Astrocyte (in vitro differentiated cells and primary cell): Measurements from ENCODE around the gene XCR1. TPM values are rescaled to one million over a fixed set of nuclear protein-coding genes. Genes with fewer than 3 reads are reported as not detected.

Source experiments
- DNase-seq: peaks from one replicate; pipeline ENCODE4 v3.0.0-alpha.2; 2010; ENCODE audit warnings: low read depth
- FAIRE-seq: peaks from 2 replicates; lab custom pipeline; 2011; peaks lifted over from hg19 to GRCh38; lab: Jason Lieb, UNC
- H2AFZ ChIP-seq: 2 replicates; pipeline ENCODE4 v1.6.0; 2012; ENCODE audit warnings: low read depth, low read length, inconsistent platforms
- H3K27ac ChIP-seq: 2 replicates; pipeline ENCODE4 v1.5.1; 2011; ENCODE audit warnings: low read depth, low read length, inconsistent platforms
- H3K27me3 ChIP-seq: 2 replicates; pipeline ENCODE4 v1.6.0; 2011; ENCODE audit warnings: low read length, inconsistent platforms; ENCODE audit not compliant: insufficient read depth
- H3K36me3 ChIP-seq: 2 replicates; pipeline ENCODE4 v1.5.1; 2011; ENCODE audit warnings: low read length, inconsistent platforms; ENCODE audit not compliant: insufficient read depth
- H3K4me1 ChIP-seq: 2 replicates; pipeline ENCODE4 v1.5.1; 2011; ENCODE audit warnings: low read length, inconsistent platforms; ENCODE audit not compliant: insufficient read depth
- H3K4me2 ChIP-seq: 2 replicates; pipeline ENCODE4 v1.6.0; 2012; ENCODE audit warnings: low read length, inconsistent platforms
- H3K4me3 ChIP-seq: 2 replicates; pipeline ENCODE4 v1.5.1; 2011; ENCODE audit warnings: low read depth, mild to moderate bottlenecking, low read length, inconsistent platforms; ENCODE audit not compliant: insufficient read depth
- H3K79me2 ChIP-seq: 2 replicates; pipeline ENCODE4 v1.6.0; 2012; ENCODE audit warnings: mild to moderate bottlenecking, low read length, inconsistent platforms; ENCODE audit not compliant: insufficient read depth
- H3K9ac ChIP-seq: 2 replicates; pipeline ENCODE4 v1.6.0; 2012; ENCODE audit warnings: mild to moderate bottlenecking, low read length, inconsistent platforms
- H3K9me3 ChIP-seq: 2 replicates; pipeline ENCODE4 v1.5.1; 2012; ENCODE audit warnings: low read depth, mild to moderate bottlenecking, low read length, inconsistent platforms; ENCODE audit not compliant: insufficient read depth
- H4K20me1 ChIP-seq: 2 replicates; pipeline ENCODE4 v1.6.0; 2012; ENCODE audit warnings: low read length, inconsistent platforms; ENCODE audit not compliant: insufficient read depth
- H3K27ac Mint-ChIP-seq: one replicate; pipeline ENCODE4 v1.8.0; 2021; ENCODE audit warnings: mild to moderate bottlenecking, mixed read lengths; ENCODE audit not compliant: unreplicated experiment
- H3K27me3 Mint-ChIP-seq: one replicate; pipeline ENCODE4 v1.8.0; 2021; ENCODE audit warnings: low read depth, mixed read lengths; ENCODE audit not compliant: unreplicated experiment
- H3K36me3 Mint-ChIP-seq: one replicate; pipeline ENCODE4 v1.8.0; 2021; ENCODE audit warnings: low read depth, mixed read lengths; ENCODE audit not compliant: unreplicated experiment
- H3K4me1 Mint-ChIP-seq: one replicate; pipeline ENCODE4 v1.8.0; 2021; ENCODE audit warnings: low read depth, mixed read lengths; ENCODE audit not compliant: unreplicated experiment
- H3K4me3 Mint-ChIP-seq: one replicate; pipeline ENCODE4 v1.8.0; 2021; ENCODE audit warnings: mild to moderate bottlenecking, moderate library complexity, mixed read lengths; ENCODE audit not compliant: unreplicated experiment
- H3K9me3 Mint-ChIP-seq: one replicate; pipeline ENCODE4 v1.8.0; 2021; ENCODE audit warnings: mild to moderate bottlenecking, mixed read lengths; ENCODE audit not compliant: unreplicated experiment
- EZH2 ChIP-seq: IDR thresholded peaks from 2 replicates; pipeline ENCODE4 v1.6.1; 2012; ENCODE audit warnings: mild to moderate bottlenecking, low read length, inconsistent platforms; ENCODE audit not compliant: insufficient read depth
- total RNA-seq: library from RNA; stranded (reverse); gene quantifications from 2 replicates; pipeline ENCODE4 v1.2.1, GENCODE V29; 2021
- TF ChIP-seq, protein P1 (sequence below): IDR thresholded peaks from 2 replicates; pipeline ENCODE4 v1.5.1; 2011; ENCODE audit warnings: low read depth, mild to moderate bottlenecking, inconsistent platforms, low read length, moderate library complexity; ENCODE audit not compliant: insufficient read depth

The XCR1 gene
- total RNA-seq, 1 donor from 2014 or later, result not detected

DNA sequence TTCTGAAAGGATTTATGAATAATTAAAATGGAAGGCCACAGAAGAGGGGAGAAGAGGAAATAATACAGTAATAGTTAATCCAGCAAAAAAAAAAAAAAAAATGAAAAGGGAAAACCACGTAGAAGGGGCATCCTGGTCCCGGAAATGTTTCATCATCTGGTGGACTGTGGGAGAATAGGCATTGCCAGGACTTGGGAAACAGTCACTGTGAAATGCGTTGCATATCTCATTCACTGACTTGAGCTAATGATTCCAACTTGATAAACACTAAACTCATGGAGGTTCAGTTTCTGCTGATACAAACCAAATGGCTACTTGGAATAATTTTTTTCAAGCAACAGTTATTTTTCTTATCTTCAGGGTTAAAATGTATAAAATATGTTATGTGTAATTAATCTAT is 3.2 kb downstream of the XCR1 start:
- Histone ChIP-seq H3K9ac (no peak overlapping the region), H3K27me3 (no peaks in the 10 kb centered on the region), H3K4me2 (no peak overlapping the region), H3K4me1 (no peaks in the 10 kb centered on the region), H3K79me2 (no peaks in the 10 kb centered on the region), H3K27ac (no peak overlapping the region), H2AFZ (no peak overlapping the region), H3K9me3 (no peaks in the 10 kb centered on the region), H3K4me3 (no peak overlapping the region), H4K20me1 (no peaks in the 10 kb centered on the region), H3K36me3 (no peaks in the 10 kb centered on the region)
- FAIRE-seq (no peak), DNase-seq (no peak)
- Mint-ChIP-seq H3K4me3 (no peak overlapping the region), H3K4me1 (peaks cover 3% of the 10 kb centered on the region), H3K27ac (no peak overlapping the region), H3K9me3 (peaks cover 12% of the 10 kb centered on the region), H3K27me3 (peaks cover 16% of the 10 kb centered on the region), H3K36me3 (peaks cover 2% of the 10 kb centered on the region)
- TF ChIP-seq EZH2, result no peak
- TF ChIP-seq, protein P1, sequence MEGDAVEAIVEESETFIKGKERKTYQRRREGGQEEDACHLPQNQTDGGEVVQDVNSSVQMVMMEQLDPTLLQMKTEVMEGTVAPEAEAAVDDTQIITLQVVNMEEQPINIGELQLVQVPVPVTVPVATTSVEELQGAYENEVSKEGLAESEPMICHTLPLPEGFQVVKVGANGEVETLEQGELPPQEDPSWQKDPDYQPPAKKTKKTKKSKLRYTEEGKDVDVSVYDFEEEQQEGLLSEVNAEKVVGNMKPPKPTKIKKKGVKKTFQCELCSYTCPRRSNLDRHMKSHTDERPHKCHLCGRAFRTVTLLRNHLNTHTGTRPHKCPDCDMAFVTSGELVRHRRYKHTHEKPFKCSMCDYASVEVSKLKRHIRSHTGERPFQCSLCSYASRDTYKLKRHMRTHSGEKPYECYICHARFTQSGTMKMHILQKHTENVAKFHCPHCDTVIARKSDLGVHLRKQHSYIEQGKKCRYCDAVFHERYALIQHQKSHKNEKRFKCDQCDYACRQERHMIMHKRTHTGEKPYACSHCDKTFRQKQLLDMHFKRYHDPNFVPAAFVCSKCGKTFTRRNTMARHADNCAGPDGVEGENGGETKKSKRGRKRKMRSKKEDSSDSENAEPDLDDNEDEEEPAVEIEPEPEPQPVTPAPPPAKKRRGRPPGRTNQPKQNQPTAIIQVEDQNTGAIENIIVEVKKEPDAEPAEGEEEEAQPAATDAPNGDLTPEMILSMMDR, result no peak

DNA sequence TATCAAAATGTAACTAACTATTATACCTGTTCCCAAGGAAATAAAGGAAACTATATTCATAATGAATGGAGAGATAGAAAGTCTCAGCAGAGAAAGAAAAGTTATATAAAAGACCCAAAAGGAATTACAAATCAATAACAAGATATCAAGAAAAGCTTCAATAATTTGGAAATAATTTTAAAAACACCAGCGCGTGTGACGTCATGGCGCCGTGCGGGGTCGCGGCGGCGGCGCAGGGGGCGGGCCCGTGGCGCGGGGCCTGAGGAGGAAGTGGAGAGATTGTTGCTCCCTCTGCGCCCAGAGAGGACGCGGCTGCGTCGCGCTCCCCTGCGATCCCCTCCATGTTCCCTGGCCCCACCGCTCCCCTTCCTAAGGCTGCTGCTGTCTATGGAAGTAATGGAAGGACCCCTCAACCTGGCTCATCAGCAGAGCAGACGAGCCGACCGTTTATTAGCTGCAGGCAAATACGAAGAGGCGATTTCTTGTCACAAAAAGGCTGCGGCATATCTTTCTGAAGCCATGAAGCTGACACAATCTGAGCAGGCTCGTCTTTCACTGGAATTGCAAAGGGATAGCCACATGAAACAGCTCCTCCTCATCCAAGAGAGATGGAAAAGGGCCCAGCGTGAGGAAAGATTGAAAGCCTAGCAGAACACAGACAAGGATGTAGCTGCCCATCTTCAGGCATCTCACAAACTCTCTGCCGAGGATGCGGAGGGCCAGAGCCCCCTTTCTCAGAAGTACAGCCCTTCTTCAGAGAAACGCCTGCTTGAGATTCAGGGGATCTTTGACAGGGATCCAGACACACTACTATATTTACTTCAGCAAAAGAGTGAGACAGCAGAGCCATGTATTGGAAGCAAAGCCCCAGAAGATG is 4.1 kb downstream of the XCR1 start:
- no peak overlapping the region for H3K4me3 Mint-ChIP-seq
- H3K4me1 Mint-ChIP-seq, result peaks cover 3% of the 10 kb centered on the region
- TF ChIP-seq, protein P1, result no peak
- no peak for TF ChIP-seq EZH2
- DNase-seq (no peak), FAIRE-seq (no peak)
- H3K4me2 ChIP-seq, result no peak overlapping the region
- no peaks in the 10 kb centered on the region for H4K20me1 ChIP-seq
- H3K9me3 ChIP-seq, result no peaks in the 10 kb centered on the region
- H3K27me3 Mint-ChIP-seq, result peaks cover 21% of the 10 kb centered on the region
- H3K36me3 ChIP-seq, result no peaks in the 10 kb centered on the region
- peaks cover 2% of the 10 kb centered on the region for H3K36me3 Mint-ChIP-seq
- H3K27me3 ChIP-seq, result peaks cover 2% of the 10 kb centered on the region
- peaks cover 18% of the 10 kb centered on the region for H3K9me3 Mint-ChIP-seq
- H3K9ac ChIP-seq, result no peak overlapping the region
- no peak overlapping the region for H3K27ac ChIP-seq
- no peaks in the 10 kb centered on the region for H3K4me1 ChIP-seq
- no peak overlapping the region for H3K4me3 ChIP-seq
- H3K27ac Mint-ChIP-seq, result no peak overlapping the region
- no peak overlapping the region for H2AFZ ChIP-seq
- no peaks in the 10 kb centered on the region for H3K79me2 ChIP-seq

DNA sequence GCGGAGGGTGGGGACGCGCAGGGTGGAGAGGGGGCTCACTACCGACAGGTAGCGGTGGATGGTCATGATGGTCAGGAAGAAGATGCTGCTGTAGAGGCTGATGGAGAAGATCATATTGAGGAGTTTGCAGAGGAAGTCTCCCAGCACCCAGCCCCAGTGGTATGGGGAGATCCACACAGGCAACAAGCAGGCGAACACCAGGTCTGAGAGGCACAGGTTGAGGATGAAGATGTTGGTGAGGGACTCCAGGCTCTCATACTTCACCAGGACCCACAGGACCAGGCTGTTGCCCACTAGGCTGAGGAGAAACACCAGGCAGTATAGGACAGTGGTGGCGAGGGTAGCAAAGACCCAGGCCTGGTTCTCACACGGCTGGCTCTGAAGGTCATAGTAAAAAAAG is 5.8 kb downstream of the XCR1 start:
- Mint-ChIP-seq H3K27me3 (peaks cover 26% of the 10 kb centered on the region), H3K4me1 (peaks cover 6% of the 10 kb centered on the region), H3K36me3 (no peaks in the 10 kb centered on the region), H3K27ac (no peak overlapping the region), H3K9me3 (peaks cover 14% of the 10 kb centered on the region), H3K4me3 (no peak overlapping the region)
- Histone ChIP-seq H3K27ac (no peak overlapping the region), H3K4me1 (no peaks in the 10 kb centered on the region), H3K4me2 (no peak overlapping the region), H2AFZ (no peak overlapping the region), H3K36me3 (no peaks in the 10 kb centered on the region), H3K79me2 (no peaks in the 10 kb centered on the region), H3K27me3 (peaks cover 7% of the 10 kb centered on the region), H3K9ac (no peak overlapping the region), H3K4me3 (no peak overlapping the region), H4K20me1 (no peaks in the 10 kb centered on the region), H3K9me3 (no peaks in the 10 kb centered on the region)
- FAIRE-seq (no peak), DNase-seq (no peak)
- TF ChIP-seq, protein P1, result no peak
